GM10266 (cell line): Measurements from ENCODE around the gene MSL2.
"Not testable (repeated sequence)": the region's sequence is repeated elsewhere in the genome, so short reads cannot be mapped to it uniquely, and the experiment has no call there.

Experiments
- DNase-seq: peaks from one replicate; pipeline ENCODE4 v3.0.0; 2012; ENCODE audit errors: extremely low spot score
- TF ChIP-seq, protein P1 (sequence below): IDR thresholded peaks from 2 replicates; pipeline ENCODE4 v1.5.1; 2012; ENCODE audit warnings: mild to moderate bottlenecking, low read depth; ENCODE audit not compliant: control insufficient read depth, insufficient read depth; ENCODE audit errors: missing control alignments

Gene MSL2

GRCh38 chr3:136136454-136136853, 59.7 kb downstream of the MSL2 start:
- TF ChIP-seq, protein P1, sequence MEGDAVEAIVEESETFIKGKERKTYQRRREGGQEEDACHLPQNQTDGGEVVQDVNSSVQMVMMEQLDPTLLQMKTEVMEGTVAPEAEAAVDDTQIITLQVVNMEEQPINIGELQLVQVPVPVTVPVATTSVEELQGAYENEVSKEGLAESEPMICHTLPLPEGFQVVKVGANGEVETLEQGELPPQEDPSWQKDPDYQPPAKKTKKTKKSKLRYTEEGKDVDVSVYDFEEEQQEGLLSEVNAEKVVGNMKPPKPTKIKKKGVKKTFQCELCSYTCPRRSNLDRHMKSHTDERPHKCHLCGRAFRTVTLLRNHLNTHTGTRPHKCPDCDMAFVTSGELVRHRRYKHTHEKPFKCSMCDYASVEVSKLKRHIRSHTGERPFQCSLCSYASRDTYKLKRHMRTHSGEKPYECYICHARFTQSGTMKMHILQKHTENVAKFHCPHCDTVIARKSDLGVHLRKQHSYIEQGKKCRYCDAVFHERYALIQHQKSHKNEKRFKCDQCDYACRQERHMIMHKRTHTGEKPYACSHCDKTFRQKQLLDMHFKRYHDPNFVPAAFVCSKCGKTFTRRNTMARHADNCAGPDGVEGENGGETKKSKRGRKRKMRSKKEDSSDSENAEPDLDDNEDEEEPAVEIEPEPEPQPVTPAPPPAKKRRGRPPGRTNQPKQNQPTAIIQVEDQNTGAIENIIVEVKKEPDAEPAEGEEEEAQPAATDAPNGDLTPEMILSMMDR = no peak
- DNase-seq = no peak

GRCh38 chr3:136135039-136135802, 60.9 kb downstream of the MSL2 start:
- TF ChIP-seq, protein P1 = no peak
- DNase-seq = no peak

GRCh38 chr3:136134091-136134490, 62.0 kb downstream of the MSL2 start:
- DNase-seq = no peak
- TF ChIP-seq, protein P1 = no peak

DNA sequence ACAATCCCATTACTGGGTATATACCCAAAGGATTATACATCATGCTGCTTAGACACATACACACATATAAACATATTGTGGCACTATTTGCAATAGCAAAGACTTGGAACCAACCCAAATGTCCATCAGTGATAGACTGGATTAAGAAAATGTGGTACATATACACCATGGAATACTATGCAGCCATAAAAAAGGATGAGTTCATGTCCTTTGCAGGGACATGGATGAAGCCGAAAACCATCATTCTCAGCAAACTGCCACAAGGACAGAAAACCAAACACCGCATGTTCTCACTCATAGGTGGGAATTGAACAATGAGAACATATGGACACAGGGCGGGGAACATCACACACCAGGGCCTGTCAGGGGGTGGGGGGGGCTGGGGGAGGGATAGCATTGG, 64.5 kb downstream of the MSL2 start:
- DNase-seq = not testable (repeated sequence)

- TF ChIP-seq, protein P1 = no peak
- no peak for DNase-seq
Measured at GRCh38 chr3:136122006-136122405, 74.1 kb downstream of the MSL2 start.

DNA sequence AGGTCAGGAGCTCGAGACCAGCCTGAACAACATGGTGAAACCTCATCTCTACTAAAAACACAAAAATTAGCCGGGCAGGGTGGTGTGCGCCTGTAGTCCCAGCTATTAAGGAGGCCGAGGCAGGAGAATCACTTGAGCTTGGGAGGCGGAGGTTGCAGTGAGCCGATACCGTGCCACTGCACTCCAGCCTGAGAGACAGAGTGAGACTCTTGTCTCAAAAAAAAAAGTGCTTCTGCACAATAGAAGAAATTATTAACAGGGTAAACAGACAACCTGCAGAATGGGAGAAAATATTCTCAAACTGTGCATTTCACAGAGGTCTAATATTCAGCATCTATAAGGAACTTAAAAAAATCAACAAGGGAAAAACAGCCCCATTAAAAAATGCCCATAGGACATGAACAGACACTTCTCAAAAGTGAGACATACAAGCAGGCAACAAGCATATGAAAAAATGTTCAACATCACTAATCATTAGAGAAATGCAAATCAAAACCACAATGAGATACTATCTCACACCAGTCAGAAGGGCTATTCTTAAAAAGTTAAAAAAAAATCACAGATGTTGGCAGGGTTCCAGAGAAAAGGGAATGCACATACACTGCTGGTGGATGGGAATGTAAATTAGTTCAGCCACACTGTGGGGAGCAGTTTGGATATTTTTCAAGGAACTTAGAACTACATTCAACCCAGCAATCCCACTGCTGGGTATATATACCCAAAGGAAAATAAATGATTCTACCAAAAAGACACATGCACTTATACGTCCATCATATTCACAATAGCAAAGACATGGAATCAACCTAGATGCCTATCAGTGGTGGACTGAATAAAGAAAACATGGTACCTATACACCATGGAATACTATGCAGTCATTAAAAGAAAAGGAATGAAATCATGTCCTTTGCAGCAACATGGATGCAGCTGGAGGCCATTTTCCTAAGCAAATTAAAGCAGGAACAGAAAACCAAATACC, 75.5 kb downstream of the MSL2 start:
- TF ChIP-seq, protein P1 = no peak
- DNase-seq = no peak

GRCh38 chr3:136119783-136120182, 76.4 kb downstream of the MSL2 start:
- not testable (repeated sequence) for DNase-seq

DNA sequence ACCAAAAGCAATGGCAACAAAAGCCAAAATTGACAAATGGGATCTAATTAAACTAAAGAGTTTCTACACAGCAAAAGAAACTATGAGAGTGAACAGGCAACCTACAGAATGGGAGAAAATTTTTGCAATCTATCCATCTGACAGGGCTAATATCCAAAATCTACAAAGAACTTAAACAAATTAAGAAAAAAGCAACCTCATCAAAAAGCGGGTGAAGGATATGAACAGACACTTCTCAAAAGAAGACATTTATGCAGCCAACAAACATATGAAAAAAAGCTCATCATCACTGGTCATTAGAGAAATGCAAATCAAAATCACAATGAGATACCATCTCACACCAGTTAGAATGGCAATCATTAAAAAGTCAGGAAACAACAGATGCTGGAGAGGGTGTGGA, 76.8 kb downstream of the MSL2 start:
- DNase-seq = not testable (repeated sequence)
